H54 (cell line): Measurements from ENCODE around the gene AMACR.

Source experiments
- DNase-seq: peaks from one replicate; pipeline ENCODE4 v3.0.0; 2011; ENCODE audit warnings: low spot score, mixed read lengths; ENCODE audit not compliant: insufficient read length
- FAIRE-seq: peaks from 3 replicates; lab custom pipeline; 2011; peaks lifted over from hg19 to GRCh38; lab: Jason Lieb, UNC
- POLR2A ChIP-seq: IDR thresholded peaks from 2 replicates; pipeline ENCODE4 v1.6.1; 2011; ENCODE audit warnings: low read depth, mild to moderate bottlenecking, low read length

The AMACR gene

DNA sequence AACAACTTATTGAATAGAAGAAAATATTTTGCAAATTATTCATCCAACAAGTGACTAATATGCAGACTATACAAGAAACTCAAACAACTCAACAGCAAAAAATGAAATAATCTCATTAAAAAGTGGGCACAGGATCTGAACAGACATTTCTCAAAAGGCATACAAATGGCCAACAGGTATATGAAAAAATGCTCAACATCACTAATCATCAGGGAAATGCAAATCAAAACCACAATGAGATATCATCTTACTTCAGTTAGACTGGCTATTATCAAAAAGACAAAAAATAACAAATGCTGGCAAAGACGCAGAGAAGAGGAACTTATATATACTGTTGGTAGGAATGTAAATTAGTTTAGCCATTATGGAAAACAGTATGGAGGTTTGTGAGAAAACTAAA, 1.8 kb upstream of the AMACR start:
- DNase-seq: no peak
- no peak for FAIRE-seq
- no peak for TF ChIP-seq POLR2A

DNA sequence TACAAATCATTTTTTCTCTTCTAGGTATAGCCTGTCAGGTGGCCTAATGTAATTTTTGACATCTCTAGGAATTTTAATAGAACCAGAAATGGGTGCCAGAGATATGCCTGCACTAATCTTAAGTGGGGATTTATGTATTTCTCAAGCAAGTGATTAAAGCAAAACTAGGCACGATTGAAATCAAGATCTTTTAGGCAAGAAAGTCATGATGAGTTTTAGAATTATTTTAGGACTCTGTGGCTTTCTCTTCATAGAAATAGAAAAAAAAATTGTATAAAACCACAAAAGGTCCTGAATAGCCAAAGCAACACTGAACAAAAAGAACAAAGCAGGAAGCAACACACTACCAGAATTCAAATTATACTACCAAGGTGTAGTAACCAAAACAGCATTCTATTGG, 952 bp upstream of the AMACR start:
- TF ChIP-seq POLR2A: no peak
- FAIRE-seq: peak; percentile 55
- no peak for DNase-seq

DNA sequence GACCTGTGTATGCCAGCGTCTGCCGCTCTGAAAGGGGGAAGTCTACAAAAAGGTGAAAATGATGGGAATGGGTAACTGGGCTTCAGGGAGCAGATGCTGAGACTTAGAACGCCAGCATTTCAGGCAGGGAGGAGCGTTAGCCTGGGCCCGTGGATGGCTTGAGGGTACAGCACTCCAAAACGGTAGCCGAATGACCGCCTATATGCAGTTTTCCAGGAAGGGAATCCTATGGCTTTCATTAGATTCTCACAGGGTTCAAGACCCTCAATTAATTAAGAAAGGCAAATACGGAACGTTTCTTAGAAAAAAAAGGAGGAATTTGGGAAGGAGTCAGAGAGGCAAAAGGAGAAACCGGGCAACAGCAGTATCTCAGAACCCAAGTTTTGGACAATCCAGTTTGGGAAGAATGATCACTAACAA, 639 bp downstream of the AMACR start:
- peak; percentile 30 for FAIRE-seq
- no peak for TF ChIP-seq POLR2A
- DNase-seq: no peak

DNA sequence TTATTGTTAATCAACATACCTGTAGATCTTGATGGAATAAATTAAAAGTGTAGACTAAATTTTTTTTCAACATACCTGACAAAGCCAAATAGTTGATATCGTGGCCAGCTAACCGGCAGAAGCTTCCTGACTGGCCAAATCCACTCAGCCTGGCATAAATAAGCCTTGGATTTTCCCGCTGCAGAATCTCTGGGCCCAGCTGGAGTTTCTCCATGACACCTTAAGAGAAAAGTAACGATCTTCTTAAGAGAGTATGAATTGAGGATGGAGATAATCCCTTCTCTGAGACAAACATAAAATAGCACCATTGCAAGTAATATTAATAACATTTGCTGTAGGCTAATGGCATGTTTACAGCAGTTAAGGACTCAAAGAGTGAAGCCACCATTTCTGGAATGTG, 2.2 kb downstream of the AMACR start:
- no peak for FAIRE-seq
- no peak for TF ChIP-seq POLR2A
- DNase-seq: no peak

DNA sequence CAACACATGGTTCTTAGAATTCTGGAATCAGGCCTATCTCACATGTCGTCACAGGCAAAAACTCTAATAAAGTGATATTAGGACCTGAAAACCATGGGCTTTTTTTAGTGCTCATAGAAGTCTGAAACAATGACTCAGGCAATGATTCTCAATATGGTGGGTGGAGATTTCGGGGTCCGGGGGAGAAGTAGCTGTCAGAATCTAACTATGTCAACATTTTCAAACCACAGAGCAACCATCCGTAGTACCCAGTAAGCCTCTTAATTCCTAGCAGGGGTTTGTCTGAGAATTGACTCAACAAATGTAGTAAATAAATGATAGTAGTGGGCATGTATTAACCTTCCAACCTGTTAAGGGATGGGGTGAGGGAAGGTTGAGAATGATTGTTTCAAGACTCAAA, 2.6 kb downstream of the AMACR start:
- no peak for FAIRE-seq
- no peak for DNase-seq
- no peak for TF ChIP-seq POLR2A

DNA sequence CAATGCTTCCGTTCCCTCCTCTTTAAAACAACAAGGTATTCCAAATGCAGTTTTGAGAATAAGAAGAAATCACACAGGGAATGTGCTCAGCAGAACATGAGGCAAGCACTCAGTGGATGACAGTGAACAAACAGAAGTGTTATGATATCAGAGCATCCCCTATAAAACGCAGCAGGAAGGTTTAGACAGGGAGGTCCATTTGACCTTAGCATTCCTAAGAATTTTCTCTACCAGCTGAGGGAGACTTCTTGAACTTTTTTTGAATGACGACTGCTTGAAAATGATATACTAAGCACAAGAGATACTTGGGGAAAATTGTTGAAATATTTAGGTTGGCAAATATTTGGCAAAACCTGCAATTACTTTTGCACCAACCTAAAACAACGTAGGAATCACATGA, 3.9 kb downstream of the AMACR start:
- no peak for TF ChIP-seq POLR2A
- no peak for FAIRE-seq
- DNase-seq: no peak

DNA sequence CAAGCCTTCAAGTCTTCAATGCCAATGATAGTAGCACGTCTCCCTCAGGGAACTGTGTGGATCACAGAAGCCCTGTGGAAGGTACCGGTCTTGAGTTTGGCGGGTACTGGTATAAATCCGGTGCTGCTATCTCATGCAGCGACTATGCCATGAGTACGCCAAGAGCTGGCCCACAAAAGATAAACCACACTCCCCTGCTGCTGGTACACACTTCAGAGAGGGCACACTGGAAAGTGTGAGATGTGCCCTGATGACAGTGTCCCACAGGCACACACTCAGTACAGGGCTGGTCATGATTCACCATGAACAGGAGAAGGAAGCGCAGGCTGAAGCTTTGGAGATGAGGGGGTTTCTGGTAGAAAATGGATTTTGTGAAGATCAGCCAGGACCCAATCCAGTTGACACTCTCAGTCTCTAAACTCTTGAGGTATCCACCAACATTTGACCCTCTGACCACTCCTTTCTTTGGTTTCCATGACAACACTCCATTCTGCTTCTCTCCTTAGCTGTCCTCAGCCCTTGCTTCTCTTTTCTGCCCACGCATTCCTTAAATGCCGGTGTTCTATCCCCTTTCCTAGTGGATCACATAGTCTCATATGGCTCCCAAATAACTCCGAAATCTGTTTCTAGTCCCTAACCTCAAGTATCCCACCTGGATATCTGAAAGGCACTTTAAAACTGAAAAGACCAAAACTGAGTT, 5.1 kb downstream of the AMACR start:
- no peak for DNase-seq
- TF ChIP-seq POLR2A: no peak
- FAIRE-seq: no peak

DNA sequence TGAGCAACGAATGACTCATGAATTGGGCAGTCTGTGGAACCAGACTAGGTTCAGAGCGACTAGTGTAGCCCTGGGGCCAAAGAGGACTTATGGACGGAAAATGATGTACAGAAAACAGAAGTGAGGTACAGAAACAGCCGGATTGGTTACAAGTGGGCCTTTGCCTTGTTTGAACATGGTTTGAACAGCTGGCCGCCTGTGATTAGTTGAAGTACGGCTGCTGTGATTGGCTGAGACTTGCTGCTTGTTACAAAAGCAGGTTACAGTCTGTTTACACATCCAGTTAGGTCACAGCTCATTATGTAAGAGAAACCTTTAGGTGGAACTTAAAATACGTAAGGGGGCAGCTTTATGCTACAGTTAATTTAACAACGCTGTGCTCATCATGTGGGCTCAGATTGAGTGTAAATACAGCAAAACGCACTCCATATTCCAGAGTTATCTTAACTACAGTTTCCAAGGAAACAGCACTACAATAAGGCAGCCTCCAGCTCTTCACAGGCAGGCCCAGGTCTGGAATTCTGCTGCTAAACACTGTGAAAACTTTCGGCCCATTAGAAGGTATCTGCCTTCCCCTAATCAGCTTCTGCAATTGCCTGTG, 6.5 kb downstream of the AMACR start:
- TF ChIP-seq POLR2A: no peak
- FAIRE-seq (no peak), DNase-seq (no peak)

DNA sequence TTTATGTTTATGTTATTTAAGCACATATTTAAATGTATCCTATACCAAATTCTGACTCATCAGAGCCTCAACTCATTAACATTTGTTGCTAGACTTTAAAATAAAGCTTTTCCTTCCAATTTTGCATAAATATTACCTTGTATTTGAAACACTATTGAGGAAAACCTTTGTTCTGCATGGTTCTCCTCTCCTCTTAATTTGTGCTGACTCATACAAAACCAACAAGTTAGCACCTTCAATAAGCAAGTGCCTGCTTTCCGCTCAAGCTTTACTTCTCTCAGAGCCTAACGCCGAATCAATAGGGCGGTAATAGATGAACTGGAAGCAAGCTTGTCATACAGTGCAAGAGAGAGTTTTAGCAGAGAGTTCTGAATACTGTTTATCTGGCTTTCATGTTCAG, 7.9 kb downstream of the AMACR start:
- FAIRE-seq (no peak), DNase-seq (no peak)
- no peak for TF ChIP-seq POLR2A

DNA sequence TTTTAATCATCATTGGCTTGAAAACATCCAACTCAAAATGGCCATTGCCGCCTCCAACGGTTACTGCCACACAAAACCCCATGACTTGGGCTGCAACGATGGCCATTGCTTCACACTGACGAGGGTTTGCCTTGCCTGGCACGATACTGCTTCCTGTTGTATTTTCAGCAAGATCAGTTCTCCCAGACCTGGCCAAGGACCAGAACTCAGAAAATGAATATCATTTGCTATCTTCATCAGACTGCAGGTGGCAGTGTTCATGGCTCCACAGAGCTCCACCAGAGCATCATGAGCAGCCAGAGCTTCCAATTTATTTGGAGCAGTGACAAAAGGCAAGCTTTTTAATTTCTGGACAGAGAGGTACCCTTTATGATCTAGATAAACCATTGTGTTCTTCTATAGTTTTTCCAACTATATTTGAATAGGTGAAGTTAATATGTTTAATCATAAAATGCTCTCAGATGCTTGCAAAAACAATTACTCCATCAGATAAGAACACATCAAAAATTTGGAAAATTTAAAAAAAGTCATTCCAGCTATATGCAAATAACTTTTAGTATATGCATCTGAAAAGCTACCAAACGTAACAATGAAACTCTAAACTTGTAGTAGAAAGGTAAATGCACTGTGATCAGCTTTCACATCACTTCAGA, 10.4 kb downstream of the AMACR start:
- peak; percentile 92 for FAIRE-seq
- TF ChIP-seq POLR2A: no peak
- peak; percentile 52 for DNase-seq

DNA sequence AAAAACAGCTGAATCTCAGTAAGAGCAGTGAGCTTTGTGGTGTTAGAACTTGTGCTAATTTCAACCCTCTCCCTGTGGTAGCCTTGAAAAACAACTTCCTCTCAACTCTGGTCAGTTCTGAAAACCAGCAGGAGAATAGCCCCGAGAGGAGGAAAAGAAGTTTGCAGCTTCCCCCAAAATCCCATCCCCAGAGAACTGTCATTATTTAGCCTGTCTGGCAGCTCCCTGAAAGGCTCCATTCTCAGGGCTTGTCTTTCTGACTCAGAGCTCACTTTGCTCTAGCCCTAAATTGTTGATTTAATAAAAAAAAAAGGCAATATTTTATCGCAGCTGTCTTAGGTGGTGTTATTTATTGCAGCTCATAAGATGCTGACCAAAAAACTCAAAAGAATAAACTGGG, 12.0 kb downstream of the AMACR start:
- DNase-seq: no peak
- FAIRE-seq: no peak
- TF ChIP-seq POLR2A: no peak

DNA sequence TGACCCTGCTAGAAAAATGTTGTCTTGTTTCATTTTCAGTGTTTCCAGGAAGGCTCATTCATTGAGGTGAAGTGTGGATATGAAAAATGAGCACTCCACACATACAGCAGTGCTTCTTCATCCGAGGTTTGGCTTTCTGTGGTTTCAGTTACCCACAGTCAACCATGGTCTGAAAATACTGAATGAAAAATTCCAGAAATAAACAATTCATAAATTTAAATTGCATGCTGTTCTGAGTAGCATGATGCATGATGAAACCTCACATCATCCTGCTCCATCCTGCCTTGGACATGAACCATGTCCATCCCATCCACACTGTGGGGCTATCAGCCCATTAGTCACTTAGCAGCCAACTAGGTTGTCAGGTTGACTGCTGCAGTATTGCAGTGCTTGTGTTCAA, 13.0 kb downstream of the AMACR start:
- FAIRE-seq: peak; percentile 60
- TF ChIP-seq POLR2A: no peak
- no peak for DNase-seq

DNA sequence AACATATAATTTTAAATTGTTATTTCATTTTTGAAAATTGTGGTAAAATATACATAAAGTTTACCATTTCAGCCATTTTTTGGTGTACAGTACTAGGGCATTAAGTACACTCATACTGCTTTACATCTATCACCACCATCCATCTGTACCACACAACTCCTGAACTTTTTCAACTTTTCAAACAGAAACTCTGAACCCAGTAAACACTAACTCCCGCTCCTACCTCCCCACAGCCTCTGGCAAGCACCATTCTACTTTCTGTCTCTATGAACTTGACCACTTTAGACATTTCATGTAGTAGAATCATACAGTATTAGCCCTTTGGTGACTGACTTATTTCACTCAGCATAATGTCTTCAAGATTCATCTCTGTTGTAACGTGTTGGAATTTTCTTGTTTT, 15.0 kb downstream of the AMACR start:
- DNase-seq (no peak), FAIRE-seq (no peak)
- no peak for TF ChIP-seq POLR2A

DNA sequence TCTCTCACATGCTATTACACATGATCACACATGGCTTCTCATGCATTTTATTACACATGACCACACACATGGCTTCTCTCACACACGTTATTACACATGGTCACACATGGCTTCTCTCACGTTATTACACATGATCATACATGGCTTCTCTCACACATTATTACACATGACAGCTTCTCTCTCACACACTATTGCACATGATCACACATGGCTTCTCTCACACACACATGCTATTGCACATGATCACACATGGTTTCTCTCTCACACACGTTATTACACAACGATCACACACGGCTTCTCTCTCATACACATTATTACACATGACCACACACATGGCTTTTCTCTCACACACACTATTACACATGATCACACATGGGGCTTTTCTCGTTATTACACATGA, 22.4 kb downstream of the AMACR start:
- FAIRE-seq (no peak), DNase-seq (no peak)
- no peak for TF ChIP-seq POLR2A
